GM23338 (cell line): ENCODE measurements around the gene ARL6. TPM values are rescaled to one million over a fixed set of nuclear protein-coding genes. Genes with fewer than 3 reads are reported as not detected.

Source experiments
- ATAC-seq: fragments of 200-7000 bp; cut with Tn5 transposase; 3 replicates; pipeline ENCODE4 v1.9.1; 2020
- DNase-seq: peaks from one replicate; pipeline ENCODE4 v3.0.0-alpha.2; 2015; ENCODE audit warnings: low spot score
- H2AFZ ChIP-seq: fragments of 200-600 bp; sonication (generic); 2 replicates; pipeline ENCODE4 v1.8.0; 2016; ENCODE audit warnings: antibody characterized with exemption, mild to moderate bottlenecking, moderate library complexity
- H3F3A ChIP-seq: fragments of 200-600 bp; sonication (generic); replicated peaks from 2 replicates; pipeline ENCODE4 v1.8.0; 2017; ENCODE audit warnings: antibody characterized with exemption, mixed run types, low read depth
- H3K27ac ChIP-seq: fragments of 200-600 bp; sonication (generic); 2 replicates; pipeline ENCODE4 v1.6.1; 2016; ENCODE audit warnings: low read depth
- H3K27me3 ChIP-seq: fragments of 200-600 bp; sonication (generic); 2 replicates; pipeline ENCODE4 v1.8.0; 2016; ENCODE audit warnings: mild to moderate bottlenecking, mixed run types, moderate library complexity; ENCODE audit not compliant: insufficient read depth
- H3K36me3 ChIP-seq: fragments of 200-600 bp; sonication (generic); 2 replicates; pipeline ENCODE4 v1.8.0; 2016; ENCODE audit warnings: mild to moderate bottlenecking; ENCODE audit not compliant: insufficient read depth
- H3K4me1 ChIP-seq: fragments of 200-600 bp; sonication (generic); 2 replicates; pipeline ENCODE4 v1.8.0; 2016; ENCODE audit warnings: mild to moderate bottlenecking, moderate library complexity; ENCODE audit not compliant: insufficient read depth
- H3K4me2 ChIP-seq: fragments of 200-600 bp; sonication (generic); 2 replicates; pipeline ENCODE4 v1.7.1; 2017; ENCODE audit warnings: mixed run types
- H3K4me3 ChIP-seq: fragments of 200-600 bp; sonication (generic); 2 replicates; pipeline ENCODE4 v1.6.1; 2016; ENCODE audit warnings: mixed run types
- H3K79me2 ChIP-seq: fragments of 200-600 bp; sonication (generic); replicated peaks from 2 replicates; pipeline ENCODE4 v1.8.0; 2017; ENCODE audit warnings: mild to moderate bottlenecking; ENCODE audit not compliant: insufficient read depth
- H3K9me2 ChIP-seq: fragments of 200-600 bp; sonication (generic); 2 replicates; pipeline ENCODE4 v1.8.0; 2017; ENCODE audit not compliant: insufficient read depth
- H4K20me1 ChIP-seq: fragments of 200-600 bp; sonication (generic); replicated peaks from 2 replicates; pipeline ENCODE4 v1.8.0; 2017; ENCODE audit warnings: mild to moderate bottlenecking; ENCODE audit not compliant: insufficient read depth
- H3K27ac Mint-ChIP-seq: 2 replicates; pipeline ENCODE4 v1.8.0; 2020; ENCODE audit warnings: inconsistent platforms, mild to moderate bottlenecking, moderate library complexity, mixed read lengths
- H3K27me3 Mint-ChIP-seq: 3 replicates; pipeline ENCODE4 v1.8.0; 2022; ENCODE audit warnings: low read depth, mild to moderate bottlenecking, moderate library complexity, mixed read lengths, inconsistent platforms; ENCODE audit not compliant: insufficient read depth, poor library complexity
- H3K36me3 Mint-ChIP-seq: 3 replicates; pipeline ENCODE4 v1.8.0; 2021; ENCODE audit warnings: low read depth, mild to moderate bottlenecking, inconsistent platforms, moderate library complexity, mixed read lengths
- H3K4me1 Mint-ChIP-seq: 3 replicates; pipeline ENCODE4 v1.8.0; 2020; ENCODE audit warnings: mild to moderate bottlenecking, inconsistent platforms, mixed read lengths
- H3K4me3 Mint-ChIP-seq: 3 replicates; pipeline ENCODE4 v1.8.0; 2021; ENCODE audit warnings: moderate library complexity, mild to moderate bottlenecking, inconsistent platforms, mixed read lengths
- H3K9me3 Mint-ChIP-seq: 3 replicates; pipeline ENCODE4 v1.8.0; 2020; ENCODE audit warnings: moderate library complexity, mild to moderate bottlenecking, inconsistent platforms, mixed read lengths
- CREB1 ChIP-seq: fragments of 250-450 bp; sonication (Bioruptor Pico); IDR thresholded peaks from 2 replicates; pipeline ENCODE4 v1.5.0; 2020; ENCODE audit warnings: low read depth, mild to moderate bottlenecking, moderate library complexity
- CTCF ChIP-seq, 2 experiments: fragments of 200-600 bp in 1 of 2; sonication (generic) in 1 of 2; conservative IDR thresholded peaks; 2 replicates each; pipeline versions ENCODE4 v1.5.1 to v1.6.1; 2016 to 2017; ENCODE audit warnings: antibody characterized with exemption in 2 of 2, low read depth in 2 of 2, mild to moderate bottlenecking in 2 of 2, moderate library complexity in 1 of 2
- ETS1 ChIP-seq: IDR thresholded peaks from 2 replicates; pipeline ENCODE4 v1.6.1; 2016; ENCODE audit warnings: antibody characterized with exemption
- EZH2 ChIP-seq: fragments of 200-600 bp; sonication (generic); IDR thresholded peaks from one replicate; pipeline ENCODE4 v1.8.0; 2017; ENCODE audit warnings: antibody characterized with exemption, mild to moderate bottlenecking, low read depth; ENCODE audit not compliant: unreplicated experiment
- EZH2phosphoT487 ChIP-seq: fragments of 200-600 bp; sonication (generic); IDR thresholded peaks from one replicate; pipeline ENCODE4 v1.8.1; 2018; ENCODE audit warnings: antibody characterized with exemption; ENCODE audit not compliant: unreplicated experiment
- JUNB ChIP-seq: IDR thresholded peaks from one replicate; pipeline ENCODE4 v1.6.1; 2016; ENCODE audit warnings: antibody characterized with exemption; ENCODE audit not compliant: unreplicated experiment
- NANOG ChIP-seq: IDR thresholded peaks from 2 replicates; pipeline ENCODE4 v1.6.1; 2016; ENCODE audit warnings: antibody characterized with exemption, borderline replicate concordance
- POLR2AphosphoS5 ChIP-seq: IDR thresholded peaks from 2 replicates; pipeline ENCODE4 v1.6.1; 2016; ENCODE audit warnings: antibody characterized with exemption, low read depth
- REST ChIP-seq: IDR thresholded peaks from one replicate; pipeline ENCODE4 v1.6.1; 2018; ENCODE audit warnings: antibody characterized with exemption; ENCODE audit not compliant: unreplicated experiment
- STAT1 ChIP-seq: IDR thresholded peaks from one replicate; pipeline ENCODE4 v1.6.1; 2016; ENCODE audit warnings: antibody characterized with exemption; ENCODE audit not compliant: unreplicated experiment
- ZNF114 ChIP-seq: fragments of 250-450 bp; sonication (Bioruptor Pico); IDR thresholded peaks from 2 replicates; pipeline ENCODE4 v1.5.0; 2020; ENCODE audit warnings: mild to moderate bottlenecking, moderate library complexity
- ZNF331 ChIP-seq: fragments of 250-450 bp; sonication (Bioruptor Pico); IDR thresholded peaks from 2 replicates; pipeline ENCODE4 v1.5.0; 2020; ENCODE audit warnings: low read depth, mild to moderate bottlenecking, moderate library complexity
- polyA plus RNA-seq: library from polyadenylated mRNA; unstranded; fragments of >200 nt; fragmentation: Nextera tagmentation; extraction: Ambion mirVana; gene quantifications from 2 replicates; pipeline ENCODE4 v1.2.1, GENCODE V29; 2016
- total RNA-seq: library from RNA; depleted of rRNA; stranded (reverse); fragments of >200 nt; shearing (Covaris generic); gene quantifications from 2 replicates; pipeline ENCODE4 v1.2.3, GENCODE V29; 2014
- TF ChIP-seq, protein P1 (sequence below): fragments of 250-450 bp; sonication (Bioruptor Pico); IDR thresholded peaks from 2 replicates; pipeline ENCODE4 v1.5.0; 2020; ENCODE audit warnings: mild to moderate bottlenecking, moderate library complexity

Gene ARL6
- total and polyA plus RNA-seq, 2 experiments from 2014 or later: 9.8 to 10.9 TPM

- TF ChIP-seq, protein P1, sequence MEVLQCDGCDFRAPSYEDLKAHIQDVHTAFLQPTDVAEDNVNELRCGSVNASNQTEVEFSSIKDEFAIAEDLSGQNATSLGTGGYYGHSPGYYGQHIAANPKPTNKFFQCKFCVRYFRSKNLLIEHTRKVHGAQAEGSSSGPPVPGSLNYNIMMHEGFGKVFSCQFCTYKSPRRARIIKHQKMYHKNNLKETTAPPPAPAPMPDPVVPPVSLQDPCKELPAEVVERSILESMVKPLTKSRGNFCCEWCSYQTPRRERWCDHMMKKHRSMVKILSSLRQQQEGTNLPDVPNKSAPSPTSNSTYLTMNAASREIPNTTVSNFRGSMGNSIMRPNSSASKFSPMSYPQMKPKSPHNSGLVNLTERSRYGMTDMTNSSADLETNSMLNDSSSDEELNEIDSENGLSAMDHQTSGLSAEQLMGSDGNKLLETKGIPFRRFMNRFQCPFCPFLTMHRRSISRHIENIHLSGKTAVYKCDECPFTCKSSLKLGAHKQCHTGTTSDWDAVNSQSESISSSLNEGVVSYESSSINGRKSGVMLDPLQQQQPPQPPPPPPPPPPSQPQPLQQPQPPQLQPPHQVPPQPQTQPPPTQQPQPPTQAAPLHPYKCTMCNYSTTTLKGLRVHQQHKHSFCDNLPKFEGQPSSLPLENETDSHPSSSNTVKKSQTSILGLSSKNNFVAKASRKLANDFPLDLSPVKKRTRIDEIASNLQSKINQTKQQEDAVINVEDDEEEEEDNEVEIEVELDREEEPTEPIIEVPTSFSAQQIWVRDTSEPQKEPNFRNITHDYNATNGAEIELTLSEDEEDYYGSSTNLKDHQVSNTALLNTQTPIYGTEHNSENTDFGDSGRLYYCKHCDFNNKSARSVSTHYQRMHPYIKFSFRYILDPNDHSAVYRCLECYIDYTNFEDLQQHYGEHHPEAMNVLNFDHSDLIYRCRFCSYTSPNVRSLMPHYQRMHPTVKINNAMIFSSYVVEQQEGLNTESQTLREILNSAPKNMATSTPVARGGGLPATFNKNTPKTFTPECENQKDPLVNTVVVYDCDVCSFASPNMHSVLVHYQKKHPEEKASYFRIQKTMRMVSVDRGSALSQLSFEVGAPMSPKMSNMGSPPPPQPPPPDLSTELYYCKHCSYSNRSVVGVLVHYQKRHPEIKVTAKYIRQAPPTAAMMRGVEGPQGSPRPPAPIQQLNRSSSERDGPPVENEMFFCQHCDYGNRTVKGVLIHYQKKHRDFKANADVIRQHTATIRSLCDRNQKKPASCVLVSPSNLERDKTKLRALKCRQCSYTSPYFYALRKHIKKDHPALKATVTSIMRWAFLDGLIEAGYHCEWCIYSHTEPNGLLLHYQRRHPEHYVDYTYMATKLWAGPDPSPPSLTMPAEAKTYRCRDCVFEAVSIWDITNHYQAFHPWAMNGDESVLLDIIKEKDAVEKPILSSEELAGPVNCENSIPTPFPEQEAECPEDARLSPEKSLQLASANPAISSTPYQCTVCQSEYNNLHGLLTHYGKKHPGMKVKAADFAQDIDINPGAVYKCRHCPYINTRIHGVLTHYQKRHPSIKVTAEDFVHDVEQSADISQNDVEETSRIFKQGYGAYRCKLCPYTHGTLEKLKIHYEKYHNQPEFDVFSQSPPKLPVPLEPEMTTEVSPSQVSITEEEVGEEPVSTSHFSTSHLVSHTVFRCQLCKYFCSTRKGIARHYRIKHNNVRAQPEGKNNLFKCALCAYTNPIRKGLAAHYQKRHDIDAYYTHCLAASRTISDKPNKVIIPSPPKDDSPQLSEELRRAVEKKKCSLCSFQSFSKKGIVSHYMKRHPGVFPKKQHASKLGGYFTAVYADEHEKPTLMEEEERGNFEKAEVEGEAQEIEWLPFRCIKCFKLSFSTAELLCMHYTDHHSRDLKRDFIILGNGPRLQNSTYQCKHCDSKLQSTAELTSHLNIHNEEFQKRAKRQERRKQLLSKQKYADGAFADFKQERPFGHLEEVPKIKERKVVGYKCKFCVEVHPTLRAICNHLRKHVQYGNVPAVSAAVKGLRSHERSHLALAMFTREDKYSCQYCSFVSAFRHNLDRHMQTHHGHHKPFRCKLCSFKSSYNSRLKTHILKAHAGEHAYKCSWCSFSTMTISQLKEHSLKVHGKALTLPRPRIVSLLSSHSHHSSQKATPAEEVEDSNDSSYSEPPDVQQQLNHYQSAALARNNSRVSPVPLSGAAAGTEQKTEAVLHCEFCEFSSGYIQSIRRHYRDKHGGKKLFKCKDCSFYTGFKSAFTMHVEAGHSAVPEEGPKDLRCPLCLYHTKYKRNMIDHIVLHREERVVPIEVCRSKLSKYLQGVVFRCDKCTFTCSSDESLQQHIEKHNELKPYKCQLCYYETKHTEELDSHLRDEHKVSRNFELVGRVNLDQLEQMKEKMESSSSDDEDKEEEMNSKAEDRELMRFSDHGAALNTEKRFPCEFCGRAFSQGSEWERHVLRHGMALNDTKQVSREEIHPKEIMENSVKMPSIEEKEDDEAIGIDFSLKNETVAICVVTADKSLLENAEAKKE (CRISPR knock-in tag): no peak
- TF ChIP-seq ZNF114 (no peak), STAT1 (no peak), NANOG (no peak), POLR2AphosphoS5 (no peak), EZH2 (no peak), EZH2phosphoT487 (no peak), ETS1 (no peak), CREB1 (CRISPR knock-in tag) (no peak), JUNB (no peak), CTCF (conservative IDR thresholded peaks at IDR 0.05; ENCODE audit: low read depth in 2 of 2) (no peak), REST (no peak), ZNF331 (CRISPR knock-in tag) (no peak)
- no peak for ATAC-seq
- Histone ChIP-seq H3K4me3 (peak overlapping the region; percentile 79), H3K27ac (no peak overlapping the region), H3F3A (0 out of 2 replicates have a peak, but pooled peaks cover 3% of the 10 kb centered on the region), H3K36me3 (no peaks in the 10 kb centered on the region), H3K27me3 (peaks cover 31% of the 10 kb centered on the region), H2AFZ (peak overlapping the region; percentile 99; the same call in 1 of the 2 replicates), H3K4me2 (peak overlapping the region; percentile 99), H3K9me2 (no peaks in the 10 kb centered on the region), H3K4me1 (peaks cover 18% of the 10 kb centered on the region; the same call in 1 of the 2 replicates), H3K79me2 (peaks cover 34% of the 10 kb centered on the region), H4K20me1 (no peaks in the 10 kb centered on the region)
- no peak for DNase-seq
- Mint-ChIP-seq H3K36me3 (no peaks in the 10 kb centered on the region; the same call in 2 of the 3 replicates), H3K9me3 (no peaks in the 10 kb centered on the region; the same call in 2 of the 3 replicates), H3K4me3 (peak overlapping the region; percentile 99), H3K27me3 (peaks cover 21% of the 10 kb centered on the region), H3K27ac (no peak overlapping the region), H3K4me1 (peaks cover 18% of the 10 kb centered on the region)
These were observed 58.8 kb downstream of the ARL6 start for GRCh38 chr3:97823046-97824004.
